Measurements from ENCODE around the gene ITK.

ITK gene

GRCh38 chr5:157280927-157281326 lies 100.3 kb downstream of the ITK start:
- peaks cover 79% of the 10 kb centered on the region for H4K20me1 ChIP-seq (ENCODE audit: insufficient read depth, low read length)
- no peak overlapping the region for H3K4me3 ChIP-seq (ENCODE audit: low read depth in 1 of 2, low read length in 2 of 2)
- H2AFZ ChIP-seq (ENCODE audit: low read depth, low read length): no peak overlapping the region
- no peak for TF ChIP-seq EZH2 (IDR thresholded peaks at IDR 0.05; ENCODE audit: borderline replicate concordance, low read depth, low read length, severe bottlenecking)
- no peak for TF ChIP-seq CTCF (IDR thresholded peaks at IDR 0.05; ENCODE audit: borderline replicate concordance, extremely low read depth, low read length, poor library complexity, severe bottlenecking)
- H3K4me2 ChIP-seq (ENCODE audit: insufficient read depth, low read length): no peak overlapping the region
- DNase-seq: no peak
- H3K27me3 ChIP-seq (ENCODE audit: insufficient read depth, low read length, poor library complexity): no peaks in the 10 kb centered on the region
- peaks cover 27% of the 10 kb centered on the region for H3K4me1 ChIP-seq (ENCODE audit: insufficient read depth, low read length)
- peaks cover 100% of the 10 kb centered on the region for H3K79me2 ChIP-seq (ENCODE audit: insufficient read depth, low read length)
- H3K27ac ChIP-seq (ENCODE audit: low read length): no peak overlapping the region
- no peaks in the 10 kb centered on the region for H3K9me3 ChIP-seq (ENCODE audit: insufficient read depth, low read length, severe bottlenecking)
- H3K36me3 ChIP-seq (ENCODE audit: insufficient read depth, low read length): peaks cover 63% of the 10 kb centered on the region
- no peak for ATAC-seq (ENCODE audit: insufficient read depth, low read depth)
- H3K9ac ChIP-seq (ENCODE audit: low read depth, low read length): no peak overlapping the region

GRCh38 chr5:157282150-157282549 lies 101.5 kb downstream of the ITK start:
- Histone ChIP-seq H3K9me3 (ENCODE audit: insufficient read depth, low read length, severe bottlenecking) (no peaks in the 10 kb centered on the region), H4K20me1 (ENCODE audit: insufficient read depth, low read length) (peaks cover 77% of the 10 kb centered on the region), H3K9ac (ENCODE audit: low read depth, low read length) (no peak overlapping the region), H3K4me3 (ENCODE audit: low read depth in 1 of 2, low read length in 2 of 2) (no peak overlapping the region), H2AFZ (ENCODE audit: low read depth, low read length) (no peak overlapping the region), H3K4me2 (ENCODE audit: insufficient read depth, low read length) (no peak overlapping the region), H3K4me1 (ENCODE audit: insufficient read depth, low read length) (peaks cover 24% of the 10 kb centered on the region), H3K27me3 (ENCODE audit: insufficient read depth, low read length, poor library complexity) (no peaks in the 10 kb centered on the region), H3K27ac (ENCODE audit: low read length) (peak overlapping the region; percentile 24), H3K36me3 (ENCODE audit: insufficient read depth, low read length) (peaks cover 63% of the 10 kb centered on the region), H3K79me2 (ENCODE audit: insufficient read depth, low read length) (peaks cover 97% of the 10 kb centered on the region)
- TF ChIP-seq EZH2 (IDR thresholded peaks at IDR 0.05; ENCODE audit: borderline replicate concordance, low read depth, low read length, severe bottlenecking) (no peak), CTCF (IDR thresholded peaks at IDR 0.05; ENCODE audit: borderline replicate concordance, extremely low read depth, low read length, poor library complexity, severe bottlenecking) (no peak)
- no peak for DNase-seq
- ATAC-seq (ENCODE audit: insufficient read depth, low read depth): no peak

- TF ChIP-seq CTCF (IDR thresholded peaks at IDR 0.05; ENCODE audit: borderline replicate concordance, extremely low read depth, low read length, poor library complexity, severe bottlenecking) (no peak), EZH2 (IDR thresholded peaks at IDR 0.05; ENCODE audit: borderline replicate concordance, low read depth, low read length, severe bottlenecking) (no peak)
- Histone ChIP-seq H2AFZ (ENCODE audit: low read depth, low read length) (no peak overlapping the region), H3K27me3 (ENCODE audit: insufficient read depth, low read length, poor library complexity) (no peaks in the 10 kb centered on the region), H3K4me2 (ENCODE audit: insufficient read depth, low read length) (no peak overlapping the region), H3K4me3 (ENCODE audit: low read depth in 1 of 2, low read length in 2 of 2) (no peak overlapping the region), H3K4me1 (ENCODE audit: insufficient read depth, low read length) (peaks cover 14% of the 10 kb centered on the region), H4K20me1 (ENCODE audit: insufficient read depth, low read length) (peaks cover 77% of the 10 kb centered on the region), H3K9me3 (ENCODE audit: insufficient read depth, low read length, severe bottlenecking) (no peaks in the 10 kb centered on the region), H3K36me3 (ENCODE audit: insufficient read depth, low read length) (peaks cover 66% of the 10 kb centered on the region), H3K27ac (ENCODE audit: low read length) (peak overlapping the region; percentile 57), H3K9ac (ENCODE audit: low read depth, low read length) (no peak overlapping the region), H3K79me2 (ENCODE audit: insufficient read depth, low read length) (peaks cover 96% of the 10 kb centered on the region)
- no peak for DNase-seq
- ATAC-seq (ENCODE audit: insufficient read depth, low read depth): peak; percentile 67; the same call in 2 of the 3 replicates
Measured at GRCh38 chr5:157283434-157283833, 102.8 kb downstream of the ITK start.

Measured in DND-41 (cell line).